ENCODE results near the gene MROH7. TPM values are rescaled to one million over a fixed set of nuclear protein-coding genes. Genes with fewer than 3 reads are reported as not detected.

MROH7 gene
- total RNA-seq, 1 experiment from 2014 or later: not detected

DNA sequence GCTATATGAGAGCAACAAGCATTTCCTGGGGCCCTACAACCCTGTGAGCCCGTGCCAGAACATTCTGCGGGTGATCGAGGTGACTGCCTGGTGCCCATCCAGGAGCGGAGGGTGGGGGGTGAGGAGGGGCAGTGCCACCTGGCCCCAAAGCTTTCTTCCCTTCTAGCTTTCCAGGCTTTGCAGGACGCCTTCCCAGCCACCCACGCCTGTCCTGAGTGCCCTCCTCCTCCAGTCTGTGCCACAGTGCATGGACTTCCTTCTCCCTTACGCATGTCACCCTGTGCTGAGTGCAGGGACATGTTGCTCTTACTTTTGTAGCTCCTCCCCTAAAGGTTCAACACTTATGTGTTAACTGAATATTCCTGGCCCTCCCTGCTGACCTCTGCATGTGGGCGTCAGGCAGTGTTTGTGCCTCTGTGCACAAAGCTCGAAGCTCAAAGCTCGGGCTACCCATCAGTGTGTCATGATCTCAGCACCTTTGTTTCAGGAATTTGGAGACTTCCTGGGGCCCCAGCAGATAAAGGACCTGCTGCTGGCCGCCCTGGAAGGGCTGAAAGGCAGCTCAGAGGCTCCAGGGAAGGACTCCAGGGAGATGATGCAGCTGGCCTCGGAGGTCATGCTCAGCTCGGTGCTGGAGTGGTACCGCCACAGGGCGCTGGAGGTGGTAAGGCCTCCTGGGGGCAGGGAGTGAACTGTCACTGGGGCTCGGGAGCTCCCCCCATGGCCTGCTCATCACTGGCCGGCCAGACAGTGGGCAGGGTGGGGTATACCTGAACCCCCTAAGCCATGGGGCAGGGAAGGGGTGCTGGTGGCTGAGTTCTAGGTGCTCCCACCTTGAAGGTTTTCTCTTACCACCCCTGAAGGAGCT lies 37.4 kb downstream of the MROH7 start:
- BruUV-seq (replicated peaks): no TSS peak
- Histone ChIP-seq H3K4me3 (ENCODE audit: low read depth, low read length, poor library complexity, severe bottlenecking) (no peak overlapping the region), H3K27ac (ENCODE audit: low read depth, low read length, poor library complexity, severe bottlenecking) (no peak overlapping the region), H3K27me3 (replicated peaks; ENCODE audit: insufficient read depth, low read depth, low read length, poor library complexity) (no peaks in the 10 kb centered on the region), H3K4me1 (ENCODE audit: insufficient read depth, low read length, poor library complexity, severe bottlenecking) (no peaks in the 10 kb centered on the region), H3K36me3 (ENCODE audit: insufficient read depth, low read length, poor library complexity, severe bottlenecking) (no peaks in the 10 kb centered on the region), H3K9me3 (ENCODE audit: low read depth, low read length, poor library complexity, severe bottlenecking) (no peaks in the 10 kb centered on the region)
- CTCF ChIA-PET: no interaction called here
- POLR2A ChIA-PET (ENCODE audit: low non-redundant PET): no interaction called here
- TF ChIP-seq, protein P1, sequence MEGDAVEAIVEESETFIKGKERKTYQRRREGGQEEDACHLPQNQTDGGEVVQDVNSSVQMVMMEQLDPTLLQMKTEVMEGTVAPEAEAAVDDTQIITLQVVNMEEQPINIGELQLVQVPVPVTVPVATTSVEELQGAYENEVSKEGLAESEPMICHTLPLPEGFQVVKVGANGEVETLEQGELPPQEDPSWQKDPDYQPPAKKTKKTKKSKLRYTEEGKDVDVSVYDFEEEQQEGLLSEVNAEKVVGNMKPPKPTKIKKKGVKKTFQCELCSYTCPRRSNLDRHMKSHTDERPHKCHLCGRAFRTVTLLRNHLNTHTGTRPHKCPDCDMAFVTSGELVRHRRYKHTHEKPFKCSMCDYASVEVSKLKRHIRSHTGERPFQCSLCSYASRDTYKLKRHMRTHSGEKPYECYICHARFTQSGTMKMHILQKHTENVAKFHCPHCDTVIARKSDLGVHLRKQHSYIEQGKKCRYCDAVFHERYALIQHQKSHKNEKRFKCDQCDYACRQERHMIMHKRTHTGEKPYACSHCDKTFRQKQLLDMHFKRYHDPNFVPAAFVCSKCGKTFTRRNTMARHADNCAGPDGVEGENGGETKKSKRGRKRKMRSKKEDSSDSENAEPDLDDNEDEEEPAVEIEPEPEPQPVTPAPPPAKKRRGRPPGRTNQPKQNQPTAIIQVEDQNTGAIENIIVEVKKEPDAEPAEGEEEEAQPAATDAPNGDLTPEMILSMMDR (conservative IDR thresholded peaks at IDR 0.05; ENCODE audit: low read depth, low read length): no peak
- TF ChIP-seq EZH2 (IDR thresholded peaks at IDR 0.05; ENCODE audit: borderline replicate concordance, low read depth, low read length, poor library complexity, severe bottlenecking): no peak
- DNase-seq (ENCODE audit: low spot score): no peak
- intact Hi-C loops (cut with micrococcal nuclease; ENCODE audit: unreplicated experiment): loop anchor here (10.0 kb wide), 1 partner anchor 1404 kb away; no protein-coding TSS in a partner anchor

DNA sequence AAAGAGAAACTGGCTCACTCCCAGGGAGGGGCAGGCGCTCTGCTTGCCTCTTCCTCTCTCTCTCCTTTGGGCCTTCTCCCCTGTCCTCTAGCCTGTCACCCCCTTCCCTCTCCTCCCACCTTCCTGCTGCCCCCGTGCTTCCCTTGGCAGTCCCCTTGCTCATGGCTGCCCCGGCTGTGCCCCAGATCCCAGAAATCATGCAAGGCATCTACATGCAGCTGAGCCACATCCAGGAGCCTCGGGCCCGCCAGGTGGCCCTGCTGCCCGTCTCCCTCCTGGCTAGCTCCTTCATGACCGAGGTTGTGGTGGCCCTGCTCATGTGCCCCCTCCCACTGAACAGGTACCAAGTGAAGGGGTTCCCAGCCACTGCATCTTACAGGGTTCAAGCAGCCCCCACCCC lies 38.1 kb downstream of the MROH7 start:
- CTCF ChIA-PET: no interaction called here
- H3K27me3 ChIP-seq (replicated peaks; ENCODE audit: insufficient read depth, low read depth, low read length, poor library complexity): no peaks in the 10 kb centered on the region
- no TSS peak for BruUV-seq (replicated peaks)

GRCh38 chr1:54680387-54680786 lies 38.8 kb downstream of the MROH7 start:
- DNase-seq (ENCODE audit: low spot score): no peak
- Histone ChIP-seq H3K4me3 (ENCODE audit: low read depth, low read length, poor library complexity, severe bottlenecking) (no peak overlapping the region), H3K27ac (ENCODE audit: low read depth, low read length, poor library complexity, severe bottlenecking) (no peak overlapping the region), H3K27me3 (replicated peaks; ENCODE audit: insufficient read depth, low read depth, low read length, poor library complexity) (no peaks in the 10 kb centered on the region), H3K36me3 (ENCODE audit: insufficient read depth, low read length, poor library complexity, severe bottlenecking) (no peaks in the 10 kb centered on the region), H3K4me1 (ENCODE audit: insufficient read depth, low read length, poor library complexity, severe bottlenecking) (no peaks in the 10 kb centered on the region), H3K9me3 (ENCODE audit: low read depth, low read length, poor library complexity, severe bottlenecking) (no peaks in the 10 kb centered on the region)
- no peak for TF ChIP-seq EZH2 (IDR thresholded peaks at IDR 0.05; ENCODE audit: borderline replicate concordance, low read depth, low read length, poor library complexity, severe bottlenecking)
- TF ChIP-seq, protein P1 (conservative IDR thresholded peaks at IDR 0.05; ENCODE audit: low read depth, low read length): no peak
- intact Hi-C loops (cut with micrococcal nuclease; ENCODE audit: unreplicated experiment): no loop called here
- ChIA-PET POLR2A (ENCODE audit: low non-redundant PET) (no interaction called here), CTCF (interaction anchor here (0.6 kb wide), 1 partner anchor 251 kb away, joined by 3 read pairs; no protein-coding TSS in a partner anchor)
- BruUV-seq (replicated peaks): no TSS peak

More for the DNA sequence above, 38.1 kb downstream of the MROH7 start:
- Histone ChIP-seq H3K36me3 (ENCODE audit: insufficient read depth, low read length, poor library complexity, severe bottlenecking) (no peaks in the 10 kb centered on the region), H3K9me3 (ENCODE audit: low read depth, low read length, poor library complexity, severe bottlenecking) (no peaks in the 10 kb centered on the region), H3K4me1 (ENCODE audit: insufficient read depth, low read length, poor library complexity, severe bottlenecking) (no peaks in the 10 kb centered on the region), H3K27ac (ENCODE audit: low read depth, low read length, poor library complexity, severe bottlenecking) (no peak overlapping the region), H3K4me3 (ENCODE audit: low read depth, low read length, poor library complexity, severe bottlenecking) (no peak overlapping the region)
- intact Hi-C loops (cut with micrococcal nuclease; ENCODE audit: unreplicated experiment): loop anchor here (10.0 kb wide), 1 partner anchor 1405 kb away; no protein-coding TSS in a partner anchor
- no peak for DNase-seq (ENCODE audit: low spot score)
- POLR2A ChIA-PET (ENCODE audit: low non-redundant PET): no interaction called here
- TF ChIP-seq, protein P1 (conservative IDR thresholded peaks at IDR 0.05; ENCODE audit: low read depth, low read length): no peak
- no peak for TF ChIP-seq EZH2 (IDR thresholded peaks at IDR 0.05; ENCODE audit: borderline replicate concordance, low read depth, low read length, poor library complexity, severe bottlenecking)

All from A673 (cell line).